Activated T-helper 9 cell treated with anti-CD3 and anti-CD28 coated beads, Interleukin-2, amount 50 U/mL, for 16 hours (primary cell): ENCODE measurements around the gene NPS.

Experiments
- DNase-seq: peaks from one replicate; pipeline ENCODE4 v3.0.0-alpha.2; 2020; ENCODE audit warnings: low read depth

The NPS gene

GRCh38 chr10:127549009-127549408 is at the start of gene NPS:
Gene NPS (plus strand): TSS chr10:127549309. CDS start chr10:127549369, 60 bp downstream.
- DNase-seq = no peak

GRCh38 chr10:127500127-127500526 is 49.0 kb upstream of the NPS start:
- no peak for DNase-seq

GRCh38 chr10:127506094-127506493 is 43.0 kb upstream of the NPS start:
- DNase-seq = no peak

- no peak for DNase-seq
These were observed 26.8 kb upstream of the NPS start for GRCh38 chr10:127522298-127522697.

- no peak for DNase-seq
These were observed 25.6 kb upstream of the NPS start for GRCh38 chr10:127523476-127523875.

- no peak for DNase-seq
These were observed 24.9 kb upstream of the NPS start for GRCh38 chr10:127524229-127524628.

- DNase-seq = no peak
These were observed 24.0 kb upstream of the NPS start for GRCh38 chr10:127524908-127525665.

GRCh38 chr10:127525686-127526085 is 23.4 kb upstream of the NPS start:
- DNase-seq = no peak

GRCh38 chr10:127526161-127526560 is 22.9 kb upstream of the NPS start:
- no peak for DNase-seq

- no peak for DNase-seq
These were observed 21.8 kb upstream of the NPS start for GRCh38 chr10:127527320-127527719.

GRCh38 chr10:127527891-127528290 is 21.2 kb upstream of the NPS start:
- DNase-seq = no peak

GRCh38 chr10:127532193-127532592 is 16.9 kb upstream of the NPS start:
- DNase-seq = no peak

- no peak for DNase-seq
These were observed 16.4 kb upstream of the NPS start for GRCh38 chr10:127532659-127533058.

- no peak for DNase-seq
These were observed 15.0 kb upstream of the NPS start for GRCh38 chr10:127534074-127534473.

GRCh38 chr10:127534496-127534895 is 14.6 kb upstream of the NPS start:
- no peak for DNase-seq

GRCh38 chr10:127535802-127536515 is 13.2 kb upstream of the NPS start:
- DNase-seq = no peak

- no peak for DNase-seq
These were observed 11.9 kb upstream of the NPS start for GRCh38 chr10:127536972-127537760.

- no peak for DNase-seq
These were observed 11.2 kb upstream of the NPS start for GRCh38 chr10:127537924-127538323.

GRCh38 chr10:127548022-127548421 is 1.1 kb upstream of the NPS start:
- no peak for DNase-seq

GRCh38 chr10:127550861-127551260 is 1.8 kb downstream of the NPS start:
- no peak for DNase-seq

GRCh38 chr10:127552446-127552845 is 3.3 kb downstream of the NPS start:
- no peak for DNase-seq

GRCh38 chr10:127553417-127553816 is 4.3 kb downstream of the NPS start:
- no peak for DNase-seq

GRCh38 chr10:127556916-127557315 is 7.8 kb downstream of the NPS start:
- DNase-seq = no peak
